ENCODE results near the gene ACVRL1. TPM values are rescaled to one million over a fixed set of nuclear protein-coding genes. Genes with fewer than 3 reads are reported as not detected.

ACVRL1 gene
- total RNA-seq (not detected), polyA plus RNA-seq (not detected), total RNA-seq (0 to 0.17 (median 0) reads per million in 6 experiments)

GRCh38 chr12:51907083-51907855 is at the start of gene ACVRL1:
Gene ACVRL1, plus strand, starts transcription at chr12:51907504. Its CDS starts 4,971 bp downstream, at chr12:51912475.
- POLR2A ChIA-PET, result no interaction called here
- no peak within 1 kb of the TSS for H3K27ac Mint-ChIP-seq
- H3K27me3 Mint-ChIP-seq, result peaks cover 15 to 60% (median 32%) of the 10 kb centered on the region in 5 donors

GRCh38 chr12:51860986-51861385 is 46.3 kb upstream of the ACVRL1 start:
- peaks cover 5 to 13% (median 9%) of the 10 kb centered on the region in 4 donors for H3K4me1 Mint-ChIP-seq
- H3K4me3 Mint-ChIP-seq, result no peak overlapping the region
- POLR2A ChIA-PET, result no interaction called here
- ATAC-seq (no peak), DNase-seq (no peak)
- no peaks in the 10 kb centered on the region for H3K9me3 Mint-ChIP-seq
- no peak overlapping the region for H3K27ac Mint-ChIP-seq
- no peaks in the 10 kb centered on the region for H3K36me3 Mint-ChIP-seq
- peaks cover 12 to 54% (median 45%) of the 10 kb centered on the region in 5 donors for H3K27me3 Mint-ChIP-seq

More at GRCh38 chr12:51907083-51907855, at the start of gene ACVRL1:
- H3K9me3 Mint-ChIP-seq, result no peaks in the 10 kb centered on the region
- DNase-seq (peak in 1 of 10 donors; percentile 27), ATAC-seq (no peak)
- peak within 1 kb of the TSS in 6 of 10 donors; percentile 26 to 57 (median 42) for H3K4me3 Mint-ChIP-seq
- H3K36me3 Mint-ChIP-seq, result no peaks in the 10 kb centered on the region
- peaks cover 0 to 13% (median 2%) of the 10 kb centered on the region in 4 donors for H3K4me1 Mint-ChIP-seq

- no peak for ATAC-seq
- Mint-ChIP-seq H3K36me3 (no peaks in the 10 kb centered on the region), H3K4me1 (peaks cover 5 to 14% (median 9%) of the 10 kb centered on the region in 4 donors), H3K27ac (no peak overlapping the region), H3K9me3 (no peaks in the 10 kb centered on the region), H3K27me3 (peaks cover 13 to 64% (median 49%) of the 10 kb centered on the region in 5 donors), H3K4me3 (peak overlapping the region in 8 of 10 donors; percentile 14 to 79 (median 58))
- POLR2A ChIA-PET, result no interaction called here
- no peak for DNase-seq
Measured at GRCh38 chr12:51862947-51863346, 44.4 kb upstream of the ACVRL1 start.

- no peaks in the 10 kb centered on the region for H3K36me3 Mint-ChIP-seq
- ATAC-seq (peak; percentile 21 to 28), DNase-seq (no peak)
- peak overlapping the region in 1 of 10 donors; percentile 78 for H3K27ac Mint-ChIP-seq
- POLR2A ChIA-PET, result no interaction called here
- peaks cover 7 to 19% (median 13%) of the 10 kb centered on the region in 4 donors for H3K4me1 Mint-ChIP-seq
- H3K9me3 Mint-ChIP-seq, result no peaks in the 10 kb centered on the region
- peaks cover 18 to 69% (median 54%) of the 10 kb centered on the region in 5 donors for H3K27me3 Mint-ChIP-seq
- peak overlapping the region in 9 of 10 donors; percentile 46 to 79 (median 64) for H3K4me3 Mint-ChIP-seq
Measured at GRCh38 chr12:51863363-51863932, 43.9 kb upstream of the ACVRL1 start.

- ATAC-seq, result peak; percentile 73 to 75
- peak in 1 of 10 donors; percentile 14 for DNase-seq
- peak overlapping the region; percentile 32 to 79 (median 52) for H3K4me3 Mint-ChIP-seq
- no peaks in the 10 kb centered on the region for H3K36me3 Mint-ChIP-seq
- no peak overlapping the region for H3K27ac Mint-ChIP-seq
- H3K27me3 Mint-ChIP-seq, result peaks cover 18 to 76% (median 55%) of the 10 kb centered on the region in 5 donors
- POLR2A ChIA-PET, result no interaction called here
- peaks cover 13 to 25% (median 18%) of the 10 kb centered on the region in 4 donors for H3K4me1 Mint-ChIP-seq
- H3K9me3 Mint-ChIP-seq, result no peaks in the 10 kb centered on the region
Measured at GRCh38 chr12:51863933-51864832, 43.1 kb upstream of the ACVRL1 start.

GRCh38 chr12:51864833-51865670 is 42.3 kb upstream of the ACVRL1 start:
- ATAC-seq, result no peak
- peaks cover 19 to 85% (median 57%) of the 10 kb centered on the region in 5 donors for H3K27me3 Mint-ChIP-seq
- H3K9me3 Mint-ChIP-seq, result no peaks in the 10 kb centered on the region
- no peak for DNase-seq
- peak overlapping the region in 1 of 10 donors; percentile 56 for H3K27ac Mint-ChIP-seq
- peaks cover 14 to 30% (median 23%) of the 10 kb centered on the region in 4 donors for H3K4me1 Mint-ChIP-seq
- H3K4me3 Mint-ChIP-seq, result peak overlapping the region in 9 of 10 donors; percentile 32 to 70 (median 53)
- POLR2A ChIA-PET, result no interaction called here
- H3K36me3 Mint-ChIP-seq, result no peaks in the 10 kb centered on the region

- Mint-ChIP-seq H3K36me3 (no peaks in the 10 kb centered on the region), H3K27ac (no peak overlapping the region), H3K27me3 (peaks cover 23 to 93% (median 59%) of the 10 kb centered on the region in 5 donors), H3K9me3 (no peaks in the 10 kb centered on the region), H3K4me3 (no peak overlapping the region), H3K4me1 (peaks cover 19 to 34% (median 29%) of the 10 kb centered on the region in 4 donors)
- ATAC-seq, result no peak
- POLR2A ChIA-PET, result no interaction called here
- DNase-seq, result no peak
Measured at GRCh38 chr12:51865757-51866270, 41.5 kb upstream of the ACVRL1 start.

GRCh38 chr12:51866324-51866723 is 41.0 kb upstream of the ACVRL1 start:
- peaks cover 23 to 93% (median 59%) of the 10 kb centered on the region in 5 donors for H3K27me3 Mint-ChIP-seq
- DNase-seq (no peak), ATAC-seq (no peak)
- H3K36me3 Mint-ChIP-seq, result no peaks in the 10 kb centered on the region
- POLR2A ChIA-PET, result interaction anchor here (0.6 kb wide), 1 partner anchor 1211 kb away, joined by 3 read pairs; no protein-coding TSS in a partner anchor
- no peak overlapping the region for H3K4me3 Mint-ChIP-seq
- H3K9me3 Mint-ChIP-seq, result no peaks in the 10 kb centered on the region
- H3K4me1 Mint-ChIP-seq, result peaks cover 19 to 34% (median 29%) of the 10 kb centered on the region in 4 donors
- H3K27ac Mint-ChIP-seq, result no peak overlapping the region

GRCh38 chr12:51866762-51867161 is 40.5 kb upstream of the ACVRL1 start:
- DNase-seq, result no peak
- peaks cover 23 to 93% (median 56%) of the 10 kb centered on the region in 5 donors for H3K27me3 Mint-ChIP-seq
- H3K27ac Mint-ChIP-seq, result no peak overlapping the region
- H3K36me3 Mint-ChIP-seq, result no peaks in the 10 kb centered on the region
- no peak overlapping the region for H3K4me3 Mint-ChIP-seq
- ATAC-seq, result no peak
- H3K4me1 Mint-ChIP-seq, result peaks cover 19 to 34% (median 29%) of the 10 kb centered on the region in 4 donors
- no peaks in the 10 kb centered on the region for H3K9me3 Mint-ChIP-seq
- POLR2A ChIA-PET, result interaction anchor here (0.6 kb wide), 1 partner anchor 1211 kb away, joined by 3 read pairs; no protein-coding TSS in a partner anchor

- Mint-ChIP-seq H3K4me1 (peaks cover 19 to 33% (median 29%) of the 10 kb centered on the region in 4 donors), H3K27ac (no peak overlapping the region), H3K36me3 (no peaks in the 10 kb centered on the region), H3K4me3 (no peak overlapping the region), H3K9me3 (no peaks in the 10 kb centered on the region), H3K27me3 (peaks cover 23 to 89% (median 51%) of the 10 kb centered on the region in 5 donors)
- POLR2A ChIA-PET, result interaction anchor here (0.6 kb wide), 1 partner anchor 25 kb away, joined by 4 read pairs; no protein-coding TSS in a partner anchor
- no peak for DNase-seq
- no peak for ATAC-seq
Measured at GRCh38 chr12:51867371-51867770, 39.9 kb upstream of the ACVRL1 start.

- H3K36me3 Mint-ChIP-seq, result no peaks in the 10 kb centered on the region
- no peak overlapping the region for H3K27ac Mint-ChIP-seq
- H3K27me3 Mint-ChIP-seq, result peaks cover 23 to 84% (median 47%) of the 10 kb centered on the region in 5 donors
- ATAC-seq (no peak), DNase-seq (no peak)
- POLR2A ChIA-PET, result interaction anchor here (0.6 kb wide), 1 partner anchor 25 kb away, joined by 4 read pairs; no protein-coding TSS in a partner anchor
- peaks cover 19 to 33% (median 29%) of the 10 kb centered on the region in 4 donors for H3K4me1 Mint-ChIP-seq
- no peaks in the 10 kb centered on the region for H3K9me3 Mint-ChIP-seq
- H3K4me3 Mint-ChIP-seq, result peak overlapping the region in 8 of 10 donors; percentile 55 to 72 (median 63)
Measured at GRCh38 chr12:51867796-51868428, 39.4 kb upstream of the ACVRL1 start.
